Kasumi-1 (cell line): ENCODE results near the gene TMEM63B.
"Not testable (repeated sequence)": the region's sequence is repeated elsewhere in the genome, so short reads cannot be mapped to it uniquely, and the experiment has no call there.

Experiments
- DNase-seq, 2 experiments: peaks; one replicate each; lab custom pipeline; 2025; lab: John Stamatoyannopoulos, UW

Gene TMEM63B

GRCh38 chr6:44193307-44193910, 66.1 kb downstream of the TMEM63B start:
- no peak for DNase-seq

DNA sequence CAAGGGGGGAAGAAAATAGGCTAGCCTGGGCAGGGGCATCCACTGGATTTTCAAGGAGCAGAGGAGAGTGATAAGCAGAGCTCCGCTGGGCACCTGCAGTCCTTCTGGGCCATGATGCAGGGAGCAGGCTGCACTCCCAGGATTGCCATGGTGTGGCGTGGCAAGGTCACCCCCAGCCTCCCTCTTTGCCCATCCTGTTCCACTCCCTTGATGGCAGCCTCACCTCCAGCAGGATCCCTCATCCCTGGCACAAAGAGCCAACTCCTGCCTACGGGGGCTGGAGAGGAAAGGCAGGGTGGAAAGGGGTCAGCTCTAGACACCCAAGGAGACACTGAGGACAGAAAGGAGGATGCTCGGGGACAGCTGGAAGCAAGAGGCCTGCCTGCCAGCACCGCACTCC, 67.0 kb downstream of the TMEM63B start:
- no peak for DNase-seq

DNA sequence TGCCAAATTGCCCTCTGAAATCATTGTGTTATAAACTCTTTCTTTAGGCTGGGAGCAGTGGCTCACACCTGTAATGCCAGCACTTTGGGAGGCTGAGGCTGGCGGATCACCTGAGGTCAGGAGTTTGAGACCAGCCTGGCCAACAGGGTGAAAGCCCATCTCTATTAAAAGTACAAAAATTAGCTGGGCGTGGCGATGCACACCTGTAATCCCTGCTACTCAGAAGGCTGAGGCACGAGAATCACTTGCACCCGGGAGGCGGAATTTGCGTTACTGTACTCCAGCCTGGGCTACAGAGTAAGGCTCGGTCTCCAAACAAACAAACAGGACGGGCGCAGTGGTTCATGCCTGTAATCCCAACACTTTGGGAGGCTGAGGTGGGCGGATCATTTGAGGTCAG, 69.0 kb downstream of the TMEM63B start:
- not testable (repeated sequence) for DNase-seq

GRCh38 chr6:44198684-44199083, 71.3 kb downstream of the TMEM63B start:
- DNase-seq, result no peak

DNA sequence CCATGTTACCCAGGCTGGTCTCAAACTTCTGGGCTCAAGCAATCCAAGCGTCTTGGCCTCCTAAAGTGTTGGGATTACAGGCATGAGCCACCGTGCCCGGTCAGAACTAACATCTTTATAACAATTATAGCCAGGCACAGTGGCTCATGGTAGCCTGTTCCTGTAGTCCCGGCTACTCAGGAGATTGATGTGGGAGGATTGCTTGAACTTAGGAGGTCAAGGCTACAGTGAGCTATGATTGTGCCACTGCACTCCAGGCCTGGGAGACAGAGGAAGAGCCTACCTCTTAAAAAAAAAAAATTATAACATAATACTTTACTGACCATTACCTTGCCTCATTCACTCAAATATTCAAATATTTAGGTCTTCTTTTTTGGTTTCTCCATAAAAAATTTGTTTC, 72.5 kb downstream of the TMEM63B start:
- no peak for DNase-seq

DNA sequence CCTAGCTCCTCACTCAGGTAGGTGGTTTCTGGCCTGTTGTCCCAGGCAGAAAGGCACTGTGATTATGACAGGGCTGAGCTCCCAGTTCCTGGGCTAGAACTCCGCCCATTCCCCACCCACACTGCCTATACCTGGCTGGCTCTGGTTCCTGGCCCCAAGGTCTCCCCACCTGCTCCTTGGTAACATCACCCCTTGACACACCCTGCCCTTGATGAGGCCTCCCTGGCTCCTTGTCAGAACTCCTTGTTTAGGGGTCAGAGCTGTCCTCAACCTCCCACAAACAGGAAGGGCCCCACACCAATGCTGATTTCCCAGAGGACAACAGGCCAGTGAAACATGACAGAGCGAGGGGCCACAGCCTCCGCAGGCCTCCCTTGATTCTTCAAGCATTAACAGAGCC, 73.8 kb downstream of the TMEM63B start:
- no peak for DNase-seq

GRCh38 chr6:44201638-44202303, 74.4 kb downstream of the TMEM63B start:
- DNase-seq, result no peak

DNA sequence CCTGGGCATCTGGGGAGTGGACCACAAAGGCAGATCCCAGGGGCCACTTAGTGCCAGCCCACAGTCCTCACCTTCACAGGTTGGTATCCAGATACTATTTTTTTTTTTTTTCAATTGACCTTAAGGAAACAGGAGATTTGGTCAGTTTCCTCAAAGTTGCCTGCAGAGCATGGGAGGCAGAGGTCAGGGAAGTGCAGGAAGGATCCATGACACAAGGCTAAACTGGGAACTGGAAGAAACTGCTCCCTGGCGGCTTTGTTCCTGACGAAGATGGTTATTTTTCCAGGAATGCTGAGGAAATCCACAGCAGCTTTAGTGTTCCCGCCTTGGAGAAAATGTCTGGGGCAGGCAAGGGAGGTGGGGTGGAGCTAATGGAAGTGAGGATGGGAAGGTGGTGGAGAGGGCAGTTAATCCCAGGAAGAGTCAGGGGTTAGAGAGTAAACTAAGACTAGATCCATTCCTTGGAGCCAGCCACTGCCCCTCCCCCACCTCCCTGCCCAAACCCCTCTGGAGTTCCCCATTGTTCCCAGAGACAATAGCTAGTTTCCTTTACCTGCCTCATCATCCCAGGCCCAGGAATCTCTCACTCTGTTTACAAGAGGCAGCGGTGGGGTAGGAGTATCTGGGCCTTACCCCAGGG, 75.1 kb downstream of the TMEM63B start:
- no peak for DNase-seq

- no peak for DNase-seq
Observed at GRCh38 chr6:44202972-44203750, 75.8 kb downstream of the TMEM63B start.

DNA sequence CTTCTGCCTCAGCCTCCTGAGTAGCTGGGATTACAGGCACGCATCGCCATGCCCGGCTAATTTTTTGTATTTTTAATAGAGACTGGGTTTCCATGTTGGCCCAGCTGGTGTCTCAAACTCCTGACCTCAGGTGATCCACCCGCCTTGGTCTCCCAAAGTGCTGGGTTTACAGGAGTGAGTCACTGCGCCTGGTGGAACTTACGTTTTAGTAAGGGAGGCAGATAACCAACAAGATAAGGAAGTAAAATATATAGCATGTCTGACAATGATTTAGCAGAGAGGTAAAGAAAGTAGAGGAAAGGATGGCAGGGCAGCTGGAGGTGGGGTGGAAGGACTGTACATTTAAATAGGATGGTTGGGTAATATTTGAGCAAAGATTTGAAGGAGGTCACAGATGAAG, 76.6 kb downstream of the TMEM63B start:
- DNase-seq, result no peak
